Ascending aorta (tissue), 2 donors: ENCODE measurements around the gene RAB5B. TPM values are rescaled to one million over a fixed set of nuclear protein-coding genes. Genes with fewer than 3 reads are reported as not detected.
"Not testable (repeated sequence)": the region's sequence is repeated elsewhere in the genome, so short reads cannot be mapped to it uniquely, and the experiment has no call there.

Source experiments
- DNase-seq, 2 donors: peaks; one replicate each; pipeline ENCODE4 v3.0.0-alpha.2; 2019; ENCODE audit warnings: low spot score in 2 of 2
- H3K27ac ChIP-seq, 2 donors: fragments of 200-600 bp; sonication (generic); one replicate each; pipeline ENCODE4 v1.5.1; 2016 to 2017; ENCODE audit warnings: mild to moderate bottlenecking in 1 of 2
- H3K27me3 ChIP-seq: fragments of 200-600 bp; sonication (generic); one replicate; pipeline ENCODE4 v1.5.1; 2017
- H3K36me3 ChIP-seq, 2 donors: fragments of 200-600 bp; sonication (generic); one replicate each; pipeline ENCODE4 v1.5.1; 2016
- H3K4me1 ChIP-seq, 2 donors: fragments of 200-600 bp; sonication (generic); one replicate each; pipeline ENCODE4 v1.5.1; 2016 to 2017; ENCODE audit warnings: mild to moderate bottlenecking in 1 of 2
- H3K4me3 ChIP-seq, 2 donors: fragments of 200-600 bp; sonication (generic); one replicate each; pipeline ENCODE4 v1.5.1; 2016 to 2017; ENCODE audit warnings: mild to moderate bottlenecking in 1 of 2
- H3K9me3 ChIP-seq, 2 donors: fragments of 200-600 bp; sonication (generic); one replicate each; pipeline ENCODE4 v1.5.1; 2016
- CTCF ChIP-seq, 3 experiments: fragments of 200-600 bp in 2 of 3; fragments of 450-650 bp in 1 of 3; sonication (generic) in 2 of 3; IDR thresholded peaks; one replicate each; pipeline ENCODE4 v1.5.1; 2016 to 2019; ENCODE audit warnings: antibody characterized with exemption in 3 of 3, mild to moderate bottlenecking in 1 of 3, moderate library complexity in 1 of 3
- intact Hi-C: fragments of 100-400 bp; cut with DNase I; formaldehyde crosslinking; loops from one replicate; pipeline ENCODE4 v1.15.1; 2023
- total RNA-seq: library from RNA; depleted of rRNA; stranded (reverse); fragments of >200 nt; gene quantifications from one replicate; pipeline ENCODE4 v1.1.0, GENCODE V29; 2016

The RAB5B gene
- total RNA-seq, 1 donor from 2014 or later: 48.0 TPM

- intact Hi-C loops: no loop called here
- Histone ChIP-seq H3K9me3 (no peaks in the 10 kb centered on the region), H3K27ac (no peak overlapping the region), H3K36me3 (peaks cover 29% of the 10 kb centered on the region in 2 donors), H3K27me3 (no peaks in the 10 kb centered on the region), H3K4me1 (peaks cover 5 to 11% of the 10 kb centered on the region in 2 donors), H3K4me3 (no peak overlapping the region)
- no peak for TF ChIP-seq CTCF (IDR thresholded peaks at IDR 0.05)
- DNase-seq: no peak
Observed at GRCh38 chr12:56038022-56038655, 64.3 kb downstream of the RAB5B start.

- no peak overlapping the region for H3K4me3 ChIP-seq
- no peak for TF ChIP-seq CTCF (IDR thresholded peaks at IDR 0.05)
- intact Hi-C loops: loop anchor here (2.0 to 5.0 kb wide), 2 partner anchors 33 to 298 kb away; partner anchors contain the start of gene GDF11
- no peaks in the 10 kb centered on the region for H3K27me3 ChIP-seq
- H3K4me1 ChIP-seq: peaks cover 5 to 11% of the 10 kb centered on the region in 2 donors
- H3K9me3 ChIP-seq: no peaks in the 10 kb centered on the region
- peaks cover 30 to 31% of the 10 kb centered on the region in 2 donors for H3K36me3 ChIP-seq
- no peak for DNase-seq
- H3K27ac ChIP-seq: no peak overlapping the region
Observed at GRCh38 chr12:56040151-56040550, 66.3 kb downstream of the RAB5B start.

- H3K27ac ChIP-seq: peak overlapping the region; percentile 82 to 93
Observed at GRCh38 chr12:56040963-56041551, 67.2 kb downstream of the RAB5B start.

GRCh38 chr12:56041552-56042429 is 67.9 kb downstream of the RAB5B start, which contains the start of gene RPS26:
TSS of gene RPS26 (plus strand) at chr12:56041918. CDS start at chr12:56042167, 249 bp downstream.
- DNase-seq: peak; percentile 92 to 98
- TF ChIP-seq CTCF (IDR thresholded peaks at IDR 0.05): peak in 2 of 3 experiments; percentile 43 to 64
- Histone ChIP-seq H3K4me1 (peaks cover 5 to 11% of the 10 kb centered on the region in 2 donors), H3K36me3 (peaks cover 18 to 30% of the 10 kb centered on the region in 2 donors), H3K27ac (peak within 1 kb of the TSS; percentile 82 to 93), H3K27me3 (no peaks in the 10 kb centered on the region), H3K9me3 (no peaks in the 10 kb centered on the region), H3K4me3 (peak within 1 kb of the TSS; percentile 72 to 81)
- intact Hi-C loops: loop anchor here (1.0 to 5.0 kb wide), 5 partner anchors 35 to 299 kb away; partner anchors contain the start of genes GDF11, PA2G4, RAB5B and SUOX

More at GRCh38 chr12:56040963-56041551, 67.2 kb downstream of the RAB5B start:
- intact Hi-C loops: loop anchor here (1.0 to 5.0 kb wide), 3 partner anchors 34 to 299 kb away; partner anchors contain the start of genes GDF11 and SUOX
- H3K27me3 ChIP-seq: no peaks in the 10 kb centered on the region
- no peaks in the 10 kb centered on the region for H3K9me3 ChIP-seq
- DNase-seq: no peak
- TF ChIP-seq CTCF (IDR thresholded peaks at IDR 0.05): no peak
- H3K36me3 ChIP-seq: peaks cover 24 to 35% of the 10 kb centered on the region in 2 donors
- peaks cover 5 to 11% of the 10 kb centered on the region in 2 donors for H3K4me1 ChIP-seq
- peak overlapping the region; percentile 72 to 81 for H3K4me3 ChIP-seq

GRCh38 chr12:56042430-56042813 is 68.5 kb downstream of the RAB5B start:
- intact Hi-C loops: loop anchor here (1.0 to 5.0 kb wide), 3 partner anchors 62 to 300 kb away; partner anchors contain the start of genes GDF11, PA2G4 and RAB5B
- Histone ChIP-seq H3K4me3 (peak overlapping the region; percentile 72 to 81), H3K4me1 (peaks cover 5 to 13% of the 10 kb centered on the region in 2 donors), H3K27ac (peak overlapping the region; percentile 82 to 93), H3K36me3 (peaks cover 18 to 30% of the 10 kb centered on the region in 2 donors)
- DNase-seq, H3K9me3 ChIP-seq, H3K27me3 ChIP-seq: not testable (repeated sequence)
